Fibroblast of the aortic adventitia (primary cell): ENCODE results near the gene FRAT1. TPM values are rescaled to one million over a fixed set of nuclear protein-coding genes. Genes with fewer than 3 reads are reported as not detected.

ENCODE experiments used
- DNase-seq: peaks from one replicate; pipeline ENCODE4 v3.0.0-alpha.2; 2010; ENCODE audit warnings: low read depth
- H3K4me3 ChIP-seq: 2 replicates; pipeline ENCODE4 v1.5.1; 2011; ENCODE audit warnings: low read depth, mild to moderate bottlenecking, control low read depth, low read length, moderate library complexity
- CTCF ChIP-seq: IDR thresholded peaks from 2 replicates; pipeline ENCODE4 v1.5.1; 2011; ENCODE audit warnings: mild to moderate bottlenecking, low read length, control low read depth, inconsistent platforms; ENCODE audit not compliant: insufficient read depth
- total RNA-seq: library from RNA; depleted of rRNA; stranded (reverse); fragments of >200 nt; gene quantifications from 2 replicates; pipeline ENCODE4 v1.2.3, GENCODE V29; 2012; ENCODE audit warnings: low replicate concordance

FRAT1 gene
- total RNA-seq, 1 donor, result 1.5 TPM

GRCh38 chr10:97321804-97322190 lies 2.7 kb downstream of the FRAT1 start:
- DNase-seq, result no peak
- H3K4me3 ChIP-seq, result no peak overlapping the region
- no peak for TF ChIP-seq CTCF

- no peak overlapping the region for H3K4me3 ChIP-seq
- no peak for TF ChIP-seq CTCF
- no peak for DNase-seq
Observed at GRCh38 chr10:97323501-97323900, 4.4 kb downstream of the FRAT1 start.

- no peak for DNase-seq
- no peak for TF ChIP-seq CTCF
- H3K4me3 ChIP-seq, result no peak overlapping the region
Observed at GRCh38 chr10:97325754-97326153, 6.7 kb downstream of the FRAT1 start.

GRCh38 chr10:97327348-97328294 lies 8.6 kb downstream of the FRAT1 start:
- no peak overlapping the region for H3K4me3 ChIP-seq
- no peak for DNase-seq

GRCh38 chr10:97328646-97329453 lies 9.8 kb downstream of the FRAT1 start:
- no peak for DNase-seq
- no peak for TF ChIP-seq CTCF
- no peak overlapping the region for H3K4me3 ChIP-seq

More at GRCh38 chr10:97327348-97328294, 8.6 kb downstream of the FRAT1 start:
- no peak for TF ChIP-seq CTCF

- no peak overlapping the region for H3K4me3 ChIP-seq
- DNase-seq, result no peak
- TF ChIP-seq CTCF, result no peak
Observed at GRCh38 chr10:97329766-97330165, 10.7 kb downstream of the FRAT1 start.
